CD4-positive, alpha-beta T cell treated with Interleukin-17A for 1 hour (primary cell): ENCODE data around the gene ALAS1.

Experiments
- DNase-seq: peaks from one replicate; pipeline ENCODE4 v3.0.0-alpha.2; 2020

The ALAS1 gene

GRCh38 chr3:52237657-52238172 lies 39.8 kb downstream of the ALAS1 start:
- no peak for DNase-seq

- DNase-seq: no peak
Observed at GRCh38 chr3:52238193-52238760, 40.3 kb downstream of the ALAS1 start.

GRCh38 chr3:52238761-52239701 lies 41.1 kb downstream of the ALAS1 start, which contains the start of gene TWF2:
TSS of gene TWF2 (minus strand) at chr3:52239158. CDS start at chr3:52239016, 142 bp downstream.
- DNase-seq: peak; percentile 86

GRCh38 chr3:52240059-52240885 lies 42.3 kb downstream of the ALAS1 start:
- peak; percentile 68 for DNase-seq

GRCh38 chr3:52240886-52241370 lies 43.0 kb downstream of the ALAS1 start:
- DNase-seq: peak; percentile 51

- no peak for DNase-seq
Observed at GRCh38 chr3:52242039-52242438, 44.1 kb downstream of the ALAS1 start.

GRCh38 chr3:52243791-52244628 lies 46.0 kb downstream of the ALAS1 start:
- DNase-seq: peak; percentile 44

- DNase-seq: peak; percentile 75
Observed at GRCh38 chr3:52245322-52246263, 47.6 kb downstream of the ALAS1 start, which contains the start of gene PPM1M. TSS of gene PPM1M (plus strand) at chr3:52245759. CDS start at chr3:52245825, 66 bp downstream.

- no peak for DNase-seq
Observed at GRCh38 chr3:52246264-52246620, 48.3 kb downstream of the ALAS1 start.

- peak; percentile 36 for DNase-seq
Observed at GRCh38 chr3:52246728-52247408, 48.9 kb downstream of the ALAS1 start.

- DNase-seq: no peak
Observed at GRCh38 chr3:52247409-52248164, 49.6 kb downstream of the ALAS1 start.

- DNase-seq: no peak
Observed at GRCh38 chr3:52248165-52248541, 50.2 kb downstream of the ALAS1 start.

- DNase-seq: no peak
Observed at GRCh38 chr3:52248816-52249547, 51.0 kb downstream of the ALAS1 start.

GRCh38 chr3:52249683-52250082 lies 51.7 kb downstream of the ALAS1 start:
- no peak for DNase-seq

- no peak for DNase-seq
Observed at GRCh38 chr3:52250122-52250521, 52.2 kb downstream of the ALAS1 start.

GRCh38 chr3:52253314-52254304 lies 55.6 kb downstream of the ALAS1 start:
- DNase-seq: peak; percentile 91

GRCh38 chr3:52254608-52255007 lies 56.6 kb downstream of the ALAS1 start:
- no peak for DNase-seq
